ENCODE data around the gene R3HDM1. TPM values are rescaled to one million over a fixed set of nuclear protein-coding genes. Genes with fewer than 3 reads are reported as not detected.
"Not testable (repeated sequence)": the region's sequence is repeated elsewhere in the genome, so short reads cannot be mapped to it uniquely, and the experiment has no call there.

The R3HDM1 gene
- polyA plus RNA-seq, 2 of the 4 experiments (the other 2 are of a cell fraction), result 27.6 to 63.3 TPM

- Histone ChIP-seq H3K27ac (no peak overlapping the region), H3K4me2 (no peak overlapping the region), H3K4me3 (no peak overlapping the region), H3K9me3 (no peaks in the 10 kb centered on the region), H3K4me1 (0 out of 3 replicates have a peak, but pooled peaks cover 5% of the 10 kb centered on the region)
- no peak for ATAC-seq
- FAIRE-seq, result no peak
- 88% methylated on average over 2 of the region's 2 CpGs for WGBS (ENCODE audit: missing lambda C conversion rate)
- ChIA-PET POLR2A (no interaction called here), CTCF (no interaction called here)
- TF ChIP-seq ESRRA (IDR thresholded peaks at IDR 0.05; ENCODE audit: borderline replicate concordance, low read length) (no peak), HMGXB4 (CRISPR knock-in tag; IDR thresholded peaks at IDR 0.05; ENCODE audit: borderline replicate concordance) (no peak), EHMT2 (IDR thresholded peaks at IDR 0.05; ENCODE audit: low read depth) (no peak), PBX3 (IDR thresholded peaks at IDR 0.05) (no peak), CBX2 (IDR thresholded peaks at IDR 0.05; ENCODE audit: borderline replicate concordance, low read depth) (no peak), EP300 (IDR thresholded peaks at IDR 0.05) (no peak), KDM5A (IDR thresholded peaks at IDR 0.05) (no peak), BCL3 (IDR thresholded peaks at IDR 0.05) (no peak), NFE2L2 (conservative IDR thresholded peaks at IDR 0.05; ENCODE audit: low read length) (no peak), ELK1 (IDR thresholded peaks at IDR 0.05; ENCODE audit: low read depth, low read length) (no peak), ZFP36 (IDR thresholded peaks at IDR 0.05; ENCODE audit: borderline replicate concordance, partially characterized antibody) (no peak)
- no peak for DNase-seq (ENCODE audit: low read depth in 1 of 2, low spot score in 1 of 2)
Observed at GRCh38 chr2:135494917-135495316, 36.4 kb upstream of the R3HDM1 start.

- ATAC-seq; H3K4me2 ChIP-seq; H3K4me3 ChIP-seq; DNase-seq (ENCODE audit: low read depth in 1 of 2, low spot score in 1 of 2); H3K27ac ChIP-seq; H3K9me3 ChIP-seq; FAIRE-seq; POLR2A ChIA-PET; CTCF ChIA-PET; H3K4me1 ChIP-seq: not testable (repeated sequence)
- WGBS (ENCODE audit: missing lambda C conversion rate), result 92% methylated on average over 7 of the region's 7 CpGs
Observed at GRCh38 chr2:135498588-135498987, 32.7 kb upstream of the R3HDM1 start.

- ChIA-PET POLR2A (no interaction called here), CTCF (interaction anchor here (1.0 kb wide), 1 partner anchor 23 kb away, joined by 3 read pairs; no protein-coding TSS in a partner anchor)
- Histone ChIP-seq H3K9me3 (no peaks in the 10 kb centered on the region), H3K4me3 (no peak overlapping the region), H3K4me1 (no peaks in the 10 kb centered on the region), H3K4me2 (no peak overlapping the region), H3K27ac (no peak overlapping the region)
- WGBS (ENCODE audit: missing lambda C conversion rate), result 19% methylated on average over 1 of the region's 1 CpG
- ATAC-seq (no peak), DNase-seq (ENCODE audit: low read depth in 1 of 2, low spot score in 1 of 2) (no peak), FAIRE-seq (no peak)
- TF ChIP-seq EHF (CRISPR knock-in tag; IDR thresholded peaks at IDR 0.05), result no peak
- TF ChIP-seq FOSL2 (IDR thresholded peaks at IDR 0.05), result no peak
- no peak for TF ChIP-seq FOSL2 (CRISPR knock-in tag; IDR thresholded peaks at IDR 0.05)
- TF ChIP-seq SREBF2 (IDR thresholded peaks at IDR 0.05), result no peak
- TF ChIP-seq EHMT2 (IDR thresholded peaks at IDR 0.05; ENCODE audit: low read depth), result no peak
- no peak for TF ChIP-seq REST (IDR thresholded peaks at IDR 0.05)
- no peak for TF ChIP-seq FOSB (CRISPR knock-in tag; IDR thresholded peaks at IDR 0.05)
- TF ChIP-seq PBX3 (IDR thresholded peaks at IDR 0.05), result no peak
- TF ChIP-seq BHLHE40 (IDR thresholded peaks at IDR 0.05; ENCODE audit: low read depth, low read length), result no peak
- no peak for TF ChIP-seq TFCP2L1 (CRISPR knock-in tag; IDR thresholded peaks at IDR 0.05)
- no peak for TF ChIP-seq KDM5A (IDR thresholded peaks at IDR 0.05)
- TF ChIP-seq NR3C1 (IDR thresholded peaks at IDR 0.05), result no peak
- TF ChIP-seq PHF8 (IDR thresholded peaks at IDR 0.05; ENCODE audit: borderline replicate concordance, low read depth), result no peak
- no peak for TF ChIP-seq HMGXB4 (CRISPR knock-in tag; IDR thresholded peaks at IDR 0.05; ENCODE audit: borderline replicate concordance)
Observed at GRCh38 chr2:135504811-135505210, 26.5 kb upstream of the R3HDM1 start.

Measured in A549 (cell line).